Upper lobe of left lung (tissue), 6 donors: ENCODE measurements around the gene NUP214. TPM values are rescaled to one million over a fixed set of nuclear protein-coding genes. Genes with fewer than 3 reads are reported as not detected.

Experiments
- ATAC-seq, 2 donors: fragments of 200-7000 bp; cut with Tn5 transposase; one replicate each; pipeline ENCODE4 v1.9.1; 2022; ENCODE audit warnings: mild to moderate bottlenecking in 2 of 2, moderate library complexity in 2 of 2; ENCODE audit not compliant: low FRiP score in 2 of 2
- DNase-seq, 2 donors: peaks; one replicate each; pipeline ENCODE4 v3.0.0-alpha.2; 2019 to 2020
- H3K27ac ChIP-seq, 4 donors: fragments of 200-600 bp; sonication (generic); one replicate each; pipeline ENCODE4 v1.5.1; 2016 to 2019
- H3K27me3 ChIP-seq, 4 donors: fragments of 200-600 bp; sonication (generic); one replicate each; pipeline ENCODE4 v1.5.1; 2017 to 2019
- H3K36me3 ChIP-seq, 4 donors: fragments of 200-600 bp; sonication (generic); one replicate each; pipeline ENCODE4 v1.5.1; 2016 to 2019
- H3K4me1 ChIP-seq, 4 donors: fragments of 200-600 bp; sonication (generic); one replicate each; pipeline ENCODE4 v1.5.1; 2018 to 2019
- H3K4me3 ChIP-seq, 4 donors: fragments of 200-600 bp; sonication (generic); one replicate each; pipeline ENCODE4 v1.5.1; 2017 to 2019; ENCODE audit warnings: mild to moderate bottlenecking in 2 of 4, moderate library complexity in 1 of 4
- H3K9me3 ChIP-seq, 4 donors: fragments of 200-600 bp; sonication (generic); one replicate each; pipeline ENCODE4 v1.5.1; 2018 to 2019
- CTCF ChIP-seq, 6 experiments: fragments of 450-650 bp in 4 of 6; fragments of 200-600 bp in 2 of 6; sonication (generic) in 2 of 6; IDR thresholded peaks; one replicate each; pipeline ENCODE4 v1.5.1; 2016 to 2019; ENCODE audit warnings: antibody characterized with exemption in 6 of 6
- EP300 ChIP-seq, 4 donors: sonication (generic); formaldehyde crosslinking; IDR thresholded peaks; one replicate each; pipeline ENCODE4 v1.5.1; 2017; ENCODE audit warnings: antibody characterized with exemption in 4 of 4, control low read depth in 2 of 4
- POLR2A ChIP-seq, 4 donors: fragments of 450-650 bp; IDR thresholded peaks; one replicate each; pipeline ENCODE4 v1.5.1; 2016 to 2017; ENCODE audit warnings: antibody characterized with exemption in 4 of 4, mild to moderate bottlenecking in 2 of 4
- POLR2AphosphoS5 ChIP-seq, 2 donors: sonication (generic); formaldehyde crosslinking; IDR thresholded peaks; one replicate each; pipeline ENCODE4 v1.5.1; 2017; ENCODE audit warnings: antibody characterized with exemption in 2 of 2
- WGBS, 2 donors: methylation state at CpG; one replicate each; pipeline ENCODE4 v1.1.5; 2017 to 2018; 5-methylcytosine and 5-hydroxymethylcytosine counted together
- total RNA-seq, 6 donors: library from RNA; depleted of rRNA in 4 of 6; stranded (reverse); fragments of >200 nt in 4 of 6; gene quantifications; one replicate each; pipeline versions ENCODE4 v1.1.0 to v1.2.1, GENCODE V29; 2016 to 2021
- donor health status: DM: no; HTN: no; CAD: no; lungs with moderate emphysema.
- donor health status: DM: no; HTN: yes; CAD: no; lungs with severe emphysema.

The NUP214 gene
- total RNA-seq, 6 donors from 2014 or later: 35.3 to 113 (median 44.3) TPM

- 89 to 92% methylated on average over 8 to 9 of the region's 9 CpGs for WGBS, 2 donors
- no peak overlapping the region for H3K27ac ChIP-seq
- ATAC-seq (no peak), DNase-seq (no peak)
- H3K9me3 ChIP-seq: no peaks in the 10 kb centered on the region
- no peak for TF ChIP-seq CTCF (IDR thresholded peaks at IDR 0.05)
- TF ChIP-seq POLR2A (IDR thresholded peaks at IDR 0.05): no peak
- TF ChIP-seq EP300 (IDR thresholded peaks at IDR 0.05): no peak
- TF ChIP-seq POLR2AphosphoS5 (IDR thresholded peaks at IDR 0.05): no peak
- H3K36me3 ChIP-seq: no peaks in the 10 kb centered on the region
- no peaks in the 10 kb centered on the region for H3K27me3 ChIP-seq
- H3K4me3 ChIP-seq: no peak overlapping the region
- H3K4me1 ChIP-seq: no peaks in the 10 kb centered on the region
Measured at GRCh38 chr9:131081868-131082267, 43.5 kb upstream of the NUP214 start.

- Histone ChIP-seq H3K9me3 (no peaks in the 10 kb centered on the region), H3K27ac (no peak overlapping the region), H3K4me1 (no peaks in the 10 kb centered on the region), H3K27me3 (no peaks in the 10 kb centered on the region), H3K36me3 (no peaks in the 10 kb centered on the region), H3K4me3 (no peak overlapping the region)
- DNase-seq: no peak
- no peak for ATAC-seq
- TF ChIP-seq CTCF (IDR thresholded peaks at IDR 0.05) (no peak), POLR2AphosphoS5 (IDR thresholded peaks at IDR 0.05) (no peak), EP300 (IDR thresholded peaks at IDR 0.05) (no peak), POLR2A (IDR thresholded peaks at IDR 0.05) (no peak)
- 53 to 75% methylated on average over 8 to 11 of the region's 11 CpGs for WGBS, 2 donors
Measured at GRCh38 chr9:131082774-131083512, 42.4 kb upstream of the NUP214 start.

GRCh38 chr9:131084661-131085369, 40.6 kb upstream of the NUP214 start:
- Histone ChIP-seq H3K4me3 (no peak overlapping the region), H3K4me1 (no peaks in the 10 kb centered on the region), H3K27ac (no peak overlapping the region), H3K27me3 (no peaks in the 10 kb centered on the region), H3K36me3 (no peaks in the 10 kb centered on the region), H3K9me3 (no peaks in the 10 kb centered on the region)
- ATAC-seq: no peak
- 70 to 71% methylated on average over 8 of the region's 8 CpGs for WGBS, 2 donors
- no peak for DNase-seq
- TF ChIP-seq EP300 (IDR thresholded peaks at IDR 0.05): no peak
- no peak for TF ChIP-seq POLR2AphosphoS5 (IDR thresholded peaks at IDR 0.05)
- TF ChIP-seq POLR2A (IDR thresholded peaks at IDR 0.05): no peak

GRCh38 chr9:131085370-131086122, 39.8 kb upstream of the NUP214 start:
- 72 to 80% methylated on average over 20 to 23 of the region's 23 CpGs for WGBS, 2 donors
- ATAC-seq (no peak), DNase-seq (no peak)
- Histone ChIP-seq H3K27ac (no peak overlapping the region), H3K9me3 (no peaks in the 10 kb centered on the region), H3K4me1 (no peaks in the 10 kb centered on the region), H3K4me3 (no peak overlapping the region), H3K36me3 (no peaks in the 10 kb centered on the region), H3K27me3 (no peaks in the 10 kb centered on the region)
- TF ChIP-seq POLR2AphosphoS5 (IDR thresholded peaks at IDR 0.05): no peak
- no peak for TF ChIP-seq POLR2A (IDR thresholded peaks at IDR 0.05)
- TF ChIP-seq CTCF (IDR thresholded peaks at IDR 0.05): no peak
- TF ChIP-seq EP300 (IDR thresholded peaks at IDR 0.05): no peak

- no peaks in the 10 kb centered on the region for H3K9me3 ChIP-seq
- H3K36me3 ChIP-seq: no peaks in the 10 kb centered on the region
- DNase-seq: no peak
- H3K27ac ChIP-seq: no peak overlapping the region
- no peak for ATAC-seq
- WGBS, 2 donors: 87 to 88% methylated on average over 10 to 19 of the region's 19 CpGs
- H3K4me1 ChIP-seq: no peaks in the 10 kb centered on the region
- no peak for TF ChIP-seq CTCF (IDR thresholded peaks at IDR 0.05)
- no peak for TF ChIP-seq EP300 (IDR thresholded peaks at IDR 0.05)
- no peak for TF ChIP-seq POLR2AphosphoS5 (IDR thresholded peaks at IDR 0.05)
- no peak for TF ChIP-seq POLR2A (IDR thresholded peaks at IDR 0.05)
- H3K4me3 ChIP-seq: no peak overlapping the region
- no peaks in the 10 kb centered on the region for H3K27me3 ChIP-seq
Measured at GRCh38 chr9:131087354-131087893, 38.0 kb upstream of the NUP214 start.
